GM21717 (cell line): ENCODE measurements around the gene SS18L1.
"Not testable (repeated sequence)": the region's sequence is repeated elsewhere in the genome, so short reads cannot be mapped to it uniquely, and the experiment has no call there.

Experiments used
- ATAC-seq: cut with Tn5 transposase; IDR thresholded peaks from one replicate; pipeline ENCODE4 v1.9.1; 2021; ENCODE audit warnings: mild to moderate bottlenecking, moderate library complexity; ENCODE audit not compliant: unreplicated experiment

SS18L1 gene

GRCh38 chr20:62143081-62143956 lies at the start of gene SS18L1, which contains the start of gene PSMA7:
SS18L1 (plus strand) TSS chr20:62143769; CDS start chr20:62143821, 52 bp downstream.
PSMA7 (minus strand) TSS chr20:62143394; CDS start chr20:62143303, 91 bp downstream.
- peak; percentile 68 for ATAC-seq

- no peak for ATAC-seq
Measured at GRCh38 chr20:62096421-62097380, 46.9 kb upstream of the SS18L1 start.

- ATAC-seq = no peak
Measured at GRCh38 chr20:62097881-62098407, 45.6 kb upstream of the SS18L1 start.

- ATAC-seq = no peak
Measured at GRCh38 chr20:62101078-62101477, 42.5 kb upstream of the SS18L1 start.

- no peak for ATAC-seq
Measured at GRCh38 chr20:62103508-62104233, 39.9 kb upstream of the SS18L1 start.

- no peak for ATAC-seq
Measured at GRCh38 chr20:62104234-62104789, 39.3 kb upstream of the SS18L1 start.

- ATAC-seq = no peak
Measured at GRCh38 chr20:62104791-62105345, 38.7 kb upstream of the SS18L1 start.

GRCh38 chr20:62105592-62105991 lies 38.0 kb upstream of the SS18L1 start:
- no peak for ATAC-seq

GRCh38 chr20:62111148-62111547 lies 32.4 kb upstream of the SS18L1 start:
- ATAC-seq = no peak

GRCh38 chr20:62112368-62112767 lies 31.2 kb upstream of the SS18L1 start:
- ATAC-seq = no peak

- no peak for ATAC-seq
Measured at GRCh38 chr20:62114894-62115293, 28.7 kb upstream of the SS18L1 start.

- not testable (repeated sequence) for ATAC-seq
Measured at GRCh38 chr20:62115800-62116407, 27.7 kb upstream of the SS18L1 start.

GRCh38 chr20:62116558-62117361 lies 26.8 kb upstream of the SS18L1 start:
- no peak for ATAC-seq

GRCh38 chr20:62117362-62117646 lies 26.3 kb upstream of the SS18L1 start:
- no peak for ATAC-seq

- ATAC-seq = no peak
Measured at GRCh38 chr20:62117658-62118057, 25.9 kb upstream of the SS18L1 start.

GRCh38 chr20:62118113-62119043 lies 25.2 kb upstream of the SS18L1 start:
- ATAC-seq = no peak

- ATAC-seq = no peak
Measured at GRCh38 chr20:62119115-62119514, 24.5 kb upstream of the SS18L1 start.
